Fibroblast of pulmonary artery (primary cell): ENCODE measurements around the gene GRM8.

Experiments
- DNase-seq: peaks from one replicate; pipeline ENCODE4 v3.0.0-alpha.2; 2010; ENCODE audit warnings: low read depth
- H3K4me3 ChIP-seq: replicated peaks from 2 replicates; pipeline ENCODE4 v1.5.1; 2011; ENCODE audit warnings: low read depth, mild to moderate bottlenecking, control low read depth, low read length, moderate library complexity
- CTCF ChIP-seq: IDR thresholded peaks from 2 replicates; pipeline ENCODE4 v1.5.1; 2011; ENCODE audit warnings: mild to moderate bottlenecking, control low read depth, low read length, inconsistent platforms; ENCODE audit errors: missing control alignments

Gene GRM8

DNA sequence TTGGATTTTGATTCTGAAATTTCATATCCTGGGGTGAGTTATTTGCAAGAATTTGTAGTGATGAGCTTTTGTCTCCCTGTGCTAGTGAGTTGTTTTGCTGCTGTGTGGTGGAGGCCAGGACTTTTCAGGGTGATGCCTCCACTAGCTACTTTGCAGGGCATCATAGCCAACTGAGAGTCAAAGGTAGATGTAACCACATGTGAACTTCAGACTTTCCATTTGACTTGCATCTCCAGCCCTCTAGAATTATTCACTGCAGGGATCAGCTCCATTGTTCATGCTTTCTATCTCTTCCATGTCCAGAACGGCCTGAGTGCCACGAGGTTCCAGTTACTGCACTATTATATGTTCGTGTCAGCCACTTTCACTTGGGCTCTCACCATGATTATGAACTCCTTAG lies 534.3 kb downstream of the GRM8 start:
- H3K4me3 ChIP-seq, result no peak overlapping the region
- no peak for DNase-seq
- TF ChIP-seq CTCF, result no peak

GRCh38 chr7:126716321-126716720 lies 536.4 kb downstream of the GRM8 start:
- no peak overlapping the region for H3K4me3 ChIP-seq
- no peak for TF ChIP-seq CTCF
- DNase-seq, result no peak

- DNase-seq, result no peak
- TF ChIP-seq CTCF, result no peak
- H3K4me3 ChIP-seq, result no peak overlapping the region
Measured at GRCh38 chr7:126715076-126715475, 537.7 kb downstream of the GRM8 start.

DNA sequence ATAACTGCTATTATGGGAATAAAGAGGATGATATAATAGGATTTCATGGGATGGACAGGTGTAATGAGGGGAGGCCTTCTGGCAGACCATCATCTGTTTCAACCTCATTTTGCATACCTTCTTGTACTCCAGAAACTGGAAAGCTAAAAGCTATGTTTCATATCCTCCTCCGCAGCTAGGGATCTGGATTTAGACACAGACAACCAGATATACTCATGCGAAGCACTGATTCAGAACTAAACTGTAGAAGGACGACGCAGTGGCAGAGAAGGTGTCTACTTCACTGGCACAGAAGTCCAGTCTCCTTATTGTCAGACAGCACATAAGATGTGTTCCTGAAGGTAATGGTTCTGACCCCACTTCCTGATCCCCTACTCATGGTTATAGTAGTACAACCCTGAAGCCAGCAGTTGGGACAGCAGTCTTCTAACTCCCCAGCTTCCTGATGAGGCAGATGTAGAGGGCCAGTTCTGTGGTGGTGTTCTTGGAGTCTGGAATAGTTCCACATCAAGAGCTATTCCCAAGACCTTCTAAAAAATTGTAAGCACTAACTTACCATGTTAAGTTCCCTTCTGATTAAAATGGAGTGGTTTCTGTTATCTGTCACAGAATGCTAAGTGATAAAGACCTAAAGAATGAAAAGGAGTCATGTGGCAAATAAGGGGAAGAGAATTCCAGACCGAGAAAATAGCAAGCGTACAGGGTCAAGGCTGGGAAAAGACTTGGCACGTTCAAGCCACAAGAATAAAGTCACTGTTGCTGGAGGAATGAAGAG lies 550.3 kb downstream of the GRM8 start:
- TF ChIP-seq CTCF, result no peak
- peak; percentile 61 for DNase-seq
- H3K4me3 ChIP-seq, result no peak overlapping the region

DNA sequence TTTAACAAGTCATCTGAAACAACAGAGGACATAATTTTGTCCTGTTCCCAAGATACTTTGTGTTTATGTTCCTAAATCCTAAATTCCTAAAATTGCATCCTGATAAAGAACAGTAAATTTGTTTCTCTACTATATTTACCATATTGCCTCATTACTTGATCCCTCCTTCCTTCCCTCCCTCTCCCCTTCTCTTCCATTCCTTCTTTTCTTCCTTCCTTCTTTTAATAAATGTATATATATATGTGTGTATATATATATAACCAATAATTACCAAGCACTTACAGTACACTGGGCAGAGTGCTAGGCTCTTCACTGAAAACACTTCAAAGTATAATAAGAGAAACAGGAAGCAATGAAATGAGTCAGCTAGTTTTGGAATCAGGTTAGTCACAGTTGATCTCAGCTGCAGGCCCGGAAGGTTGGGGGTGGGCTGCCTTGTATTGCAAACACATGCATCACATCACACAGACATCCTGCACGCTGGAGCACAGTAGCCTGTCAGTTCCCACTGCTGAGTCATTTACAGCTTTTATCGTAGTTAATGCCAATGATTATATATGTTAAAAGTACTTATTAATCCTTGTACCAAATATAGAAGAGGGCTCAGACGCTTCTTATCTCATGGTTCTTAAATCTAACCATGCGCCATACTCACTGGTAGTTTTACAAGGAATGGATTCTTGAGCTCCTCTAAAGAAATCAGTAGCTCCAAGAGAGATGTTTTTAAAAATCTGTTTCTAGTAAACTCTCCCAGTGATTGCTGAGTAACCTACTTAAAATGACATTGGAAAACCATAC lies 551.7 kb downstream of the GRM8 start:
- peak; percentile 96 for DNase-seq
- no peak for TF ChIP-seq CTCF
- peak overlapping the region; percentile 1 for H3K4me3 ChIP-seq

GRCh38 chr7:126699707-126700106 lies 553.0 kb downstream of the GRM8 start:
- DNase-seq, result no peak
- H3K4me3 ChIP-seq, result no peak overlapping the region
- no peak for TF ChIP-seq CTCF
